Activated CD8-positive, alpha-beta memory T cell treated with anti-CD3 and anti-CD28 coated beads, Interleukin-2, amount 50 U/mL, for 1 hour (primary cell): Measurements from ENCODE around the gene HELZ2.
"Not testable (repeated sequence)": the region's sequence is repeated elsewhere in the genome, so short reads cannot be mapped to it uniquely, and the experiment has no call there.

Source experiments
- DNase-seq: peaks from one replicate; pipeline ENCODE4 v3.0.0-alpha.2; 2020; ENCODE audit errors: extremely low read depth

Gene HELZ2

DNA sequence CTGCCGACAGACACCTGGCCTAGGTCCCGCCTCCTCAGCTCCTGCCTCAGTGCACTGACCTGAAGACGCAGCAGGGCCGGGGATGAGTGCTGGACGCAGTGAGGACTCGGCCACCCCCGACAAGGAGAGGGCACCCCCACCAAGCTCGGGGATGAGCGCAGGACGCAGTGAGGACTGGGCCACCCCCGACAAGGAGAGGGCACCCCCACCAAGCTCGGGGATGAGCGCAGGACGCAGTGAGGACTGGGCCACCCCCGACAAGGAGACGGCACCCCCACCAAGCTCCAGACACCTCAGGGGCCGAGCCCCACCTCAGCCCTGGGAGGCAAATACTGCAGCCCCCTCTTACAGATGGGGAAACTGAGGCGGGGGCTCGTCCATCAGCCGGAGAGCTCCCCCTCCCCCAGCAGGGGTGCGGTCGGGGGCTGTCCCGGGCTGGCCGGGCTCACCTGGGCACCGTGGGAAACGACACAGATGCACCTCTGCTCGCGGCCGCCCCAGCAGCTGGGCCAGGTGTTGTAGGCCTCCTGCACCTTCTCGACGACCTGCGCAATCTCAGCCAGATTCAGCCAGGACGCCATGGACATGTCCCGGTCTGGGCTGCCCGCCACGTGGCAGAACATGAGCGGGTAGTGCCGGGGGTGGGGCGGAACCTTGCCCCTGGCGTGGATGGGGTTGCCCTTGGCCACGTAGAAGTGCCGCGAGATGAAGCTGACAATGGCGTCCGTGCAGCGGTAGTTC, 7.5 kb downstream of the HELZ2 start:
- no peak for DNase-seq

DNA sequence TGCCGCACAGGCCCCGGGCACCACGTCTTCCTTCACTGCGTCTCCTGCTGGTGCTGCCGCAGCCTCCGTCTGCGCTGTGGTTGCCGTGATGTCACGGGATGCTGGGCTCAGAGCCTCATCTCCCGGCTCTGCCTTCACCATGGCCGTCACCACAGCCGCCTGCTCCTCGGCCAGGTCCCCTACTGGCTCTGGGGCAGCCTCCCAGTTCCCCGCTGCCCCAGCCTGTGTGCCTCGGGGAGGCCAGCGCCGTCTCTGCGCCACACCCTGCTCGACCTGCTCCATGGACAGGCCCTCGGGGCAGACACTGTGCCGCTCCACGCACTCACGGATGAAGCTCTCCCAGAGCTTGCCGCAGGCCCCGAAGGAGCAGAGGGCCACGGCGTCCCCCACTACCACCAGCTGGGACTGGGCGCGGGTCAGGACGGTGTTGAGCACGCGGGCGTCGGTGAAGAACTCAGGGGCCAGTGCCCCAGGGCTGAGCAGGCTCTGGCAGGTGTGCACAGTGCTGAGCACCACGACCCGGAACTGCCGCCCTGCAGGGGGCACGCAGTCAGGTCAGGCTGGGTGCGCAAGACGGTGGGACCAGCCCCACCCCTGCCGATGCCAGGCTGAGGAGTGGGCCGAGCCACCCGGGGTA, 8.2 kb downstream of the HELZ2 start:
- no peak for DNase-seq

DNA sequence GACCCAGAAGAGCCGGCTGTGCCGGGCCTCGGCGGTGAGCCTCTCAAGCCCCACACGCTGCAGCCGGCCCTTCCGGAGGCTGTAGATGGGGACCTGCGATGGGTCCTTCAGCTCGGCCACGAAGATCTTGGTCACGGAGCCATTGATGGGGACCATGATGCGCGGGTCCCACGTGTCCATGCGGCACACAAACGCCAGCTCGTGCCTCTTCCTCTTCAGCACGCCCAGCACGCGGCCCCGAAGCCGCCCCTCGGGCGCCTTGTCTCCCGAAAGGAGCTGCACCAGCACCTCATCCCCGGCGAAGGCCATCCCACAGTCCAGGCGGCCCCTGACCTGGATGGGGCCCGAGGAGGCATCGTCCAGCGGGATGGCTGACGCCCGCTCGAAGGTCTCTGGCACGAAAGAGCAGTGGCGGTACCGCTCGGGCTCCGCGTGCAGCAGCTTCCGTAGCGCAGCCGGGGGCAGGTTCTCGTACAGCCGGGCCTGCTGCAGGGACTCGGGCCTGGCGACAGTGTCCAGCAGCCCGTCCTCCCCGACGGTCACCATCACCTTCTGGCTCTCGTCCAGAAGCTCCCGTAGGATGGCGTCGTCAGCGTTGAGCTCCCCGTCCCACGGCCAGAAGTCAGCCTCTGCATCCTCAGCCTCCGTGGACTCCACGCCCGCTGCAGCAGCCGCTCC, 8.9 kb downstream of the HELZ2 start:
- DNase-seq, result no peak

DNA sequence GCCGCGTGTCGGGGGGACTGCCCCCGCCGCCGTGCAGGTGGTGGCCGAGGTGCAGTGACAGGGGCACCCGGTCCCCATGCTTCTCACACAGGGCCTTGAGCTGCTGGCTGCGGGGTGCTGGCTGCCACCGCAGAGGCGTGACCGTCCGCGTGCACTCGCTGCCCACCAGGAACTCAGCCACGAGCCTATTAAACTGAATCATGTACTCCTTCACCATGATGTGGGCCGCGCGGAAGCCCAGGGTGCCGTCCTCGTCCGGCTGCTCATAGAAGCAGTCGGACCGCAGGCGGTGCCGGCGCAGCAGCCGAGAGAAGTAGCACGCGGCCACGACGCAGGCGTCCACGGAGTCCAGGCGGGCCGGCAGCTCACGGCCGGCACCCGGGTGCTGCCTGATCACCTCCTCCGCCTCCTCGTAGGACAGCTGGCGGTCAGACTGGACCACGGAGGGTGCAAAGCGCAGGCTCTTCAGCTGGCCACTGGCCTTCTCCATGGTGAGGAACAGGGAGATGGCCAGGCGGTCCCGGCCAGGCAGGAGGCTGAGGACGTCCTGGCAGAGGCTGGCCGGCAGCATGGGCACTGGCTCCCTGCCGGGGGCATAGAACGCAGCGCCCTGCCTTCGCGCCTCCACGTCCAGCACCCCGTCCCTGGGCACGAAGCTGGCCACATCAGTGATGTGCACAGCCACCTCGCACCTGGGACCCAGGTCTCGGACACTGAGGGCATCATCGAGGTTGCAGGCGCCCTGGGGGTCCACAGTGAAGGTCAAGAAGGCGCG, 9.8 kb downstream of the HELZ2 start:
- no peak for DNase-seq

DNA sequence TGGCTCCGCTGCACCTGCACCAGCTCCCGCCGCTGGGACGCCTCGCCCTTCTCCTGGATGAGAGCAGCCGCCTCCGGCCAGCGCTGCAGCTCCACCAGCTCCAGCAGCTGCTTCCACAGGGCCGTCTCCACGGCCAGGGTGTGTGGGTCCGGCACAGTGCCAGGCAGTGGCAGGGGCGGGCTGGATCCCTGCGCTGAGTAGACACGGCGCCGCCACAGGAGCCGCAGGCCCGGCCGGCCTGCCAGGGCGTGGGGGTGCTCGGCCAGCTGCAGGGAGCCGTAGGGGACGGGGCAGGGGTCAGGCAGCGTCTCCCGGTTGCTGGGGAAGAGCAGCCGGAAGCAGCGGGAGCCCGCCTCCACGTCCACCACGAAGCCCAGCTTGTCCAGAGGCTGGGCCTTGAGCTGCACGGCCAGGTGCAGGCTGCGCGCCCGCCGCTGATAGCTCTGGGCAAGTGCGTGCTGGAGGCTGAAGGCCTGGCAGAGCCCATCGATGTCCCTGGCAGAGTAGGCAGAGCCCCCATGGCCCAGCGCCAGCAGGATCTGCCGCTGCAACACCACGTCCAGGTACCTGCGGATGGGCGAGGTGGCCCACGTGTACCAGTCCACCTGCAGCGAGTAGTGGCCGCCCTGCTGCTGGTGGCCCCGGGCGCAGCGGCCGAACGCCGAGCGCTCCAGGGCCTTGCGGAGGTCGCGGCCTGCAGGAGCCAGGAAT, 10.7 kb downstream of the HELZ2 start:
- no peak for DNase-seq

DNA sequence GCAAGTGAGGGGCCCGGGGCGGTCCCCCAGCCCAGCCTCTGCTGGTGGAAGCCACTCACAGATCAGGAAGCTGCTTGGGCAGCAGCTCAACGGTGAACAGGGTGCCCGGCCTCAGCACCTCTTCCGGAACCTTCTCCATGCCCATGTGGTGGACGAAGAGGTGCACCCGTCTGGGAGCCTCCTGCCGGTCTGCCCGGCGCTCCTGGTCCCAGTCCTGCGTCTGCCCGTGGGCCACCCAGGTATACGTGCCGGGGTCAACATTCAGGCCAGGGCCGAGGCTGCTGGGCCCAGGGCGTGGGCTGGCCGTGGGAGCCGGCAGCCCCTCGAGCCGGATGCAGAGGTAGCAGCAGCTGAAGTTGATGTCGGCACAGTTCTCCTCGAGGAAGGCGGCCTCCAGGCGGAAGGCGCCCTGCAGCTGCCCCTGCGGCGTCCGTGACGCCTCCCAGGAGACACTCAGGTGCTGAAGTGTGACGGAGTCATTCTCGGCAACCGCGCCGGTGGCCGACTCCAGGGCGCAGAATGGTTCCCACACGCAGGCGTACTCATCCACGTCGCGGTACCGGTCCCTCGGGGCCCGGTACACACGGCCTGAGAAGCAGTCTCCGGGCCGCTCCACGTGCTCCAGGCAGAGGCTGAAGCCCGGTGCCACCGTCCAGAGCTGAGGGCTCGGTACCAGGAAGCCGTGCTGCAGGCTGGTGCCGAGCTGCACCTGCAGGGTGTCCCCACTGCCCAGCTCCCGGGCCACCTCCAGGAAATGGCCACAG, 11.4 kb downstream of the HELZ2 start:
- DNase-seq, result no peak

DNA sequence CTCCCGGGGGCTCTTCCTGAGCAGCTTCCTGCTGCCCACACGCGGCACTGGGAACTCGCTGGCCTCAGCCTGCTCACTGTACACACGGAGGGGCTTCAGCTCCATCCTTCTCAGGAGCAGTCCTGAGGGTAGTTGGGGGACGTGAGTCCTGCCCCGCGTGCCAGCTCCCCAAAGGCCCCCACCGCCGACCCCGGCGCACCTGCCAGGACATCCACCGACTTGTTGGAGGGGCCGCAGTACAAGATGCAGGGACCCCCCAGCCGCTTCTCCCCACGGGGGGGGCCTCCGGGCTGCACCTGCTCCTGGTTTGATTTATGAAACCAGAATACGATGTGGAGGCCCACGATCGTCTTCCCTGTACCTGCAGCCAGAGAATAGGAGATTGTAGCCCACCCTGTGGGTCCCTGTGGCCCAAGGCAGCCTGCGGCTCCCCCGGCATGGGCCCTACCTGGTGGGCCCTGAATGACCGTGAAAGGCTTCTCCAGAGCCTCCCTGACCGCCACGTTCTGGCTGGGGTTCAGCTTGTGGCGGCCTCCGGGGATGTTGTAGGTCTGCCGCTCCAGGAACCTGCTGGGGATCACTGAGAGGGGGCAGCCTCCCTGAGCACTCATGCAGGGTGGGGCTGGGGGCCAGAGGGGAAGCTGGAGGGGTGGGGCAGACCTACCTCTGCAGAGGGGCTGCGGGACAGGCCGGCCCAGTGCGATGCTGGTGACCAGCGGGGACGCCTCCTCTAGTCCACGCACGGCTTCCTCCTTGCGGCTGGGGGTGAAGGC, 12.2 kb downstream of the HELZ2 start:
- no peak for DNase-seq

DNA sequence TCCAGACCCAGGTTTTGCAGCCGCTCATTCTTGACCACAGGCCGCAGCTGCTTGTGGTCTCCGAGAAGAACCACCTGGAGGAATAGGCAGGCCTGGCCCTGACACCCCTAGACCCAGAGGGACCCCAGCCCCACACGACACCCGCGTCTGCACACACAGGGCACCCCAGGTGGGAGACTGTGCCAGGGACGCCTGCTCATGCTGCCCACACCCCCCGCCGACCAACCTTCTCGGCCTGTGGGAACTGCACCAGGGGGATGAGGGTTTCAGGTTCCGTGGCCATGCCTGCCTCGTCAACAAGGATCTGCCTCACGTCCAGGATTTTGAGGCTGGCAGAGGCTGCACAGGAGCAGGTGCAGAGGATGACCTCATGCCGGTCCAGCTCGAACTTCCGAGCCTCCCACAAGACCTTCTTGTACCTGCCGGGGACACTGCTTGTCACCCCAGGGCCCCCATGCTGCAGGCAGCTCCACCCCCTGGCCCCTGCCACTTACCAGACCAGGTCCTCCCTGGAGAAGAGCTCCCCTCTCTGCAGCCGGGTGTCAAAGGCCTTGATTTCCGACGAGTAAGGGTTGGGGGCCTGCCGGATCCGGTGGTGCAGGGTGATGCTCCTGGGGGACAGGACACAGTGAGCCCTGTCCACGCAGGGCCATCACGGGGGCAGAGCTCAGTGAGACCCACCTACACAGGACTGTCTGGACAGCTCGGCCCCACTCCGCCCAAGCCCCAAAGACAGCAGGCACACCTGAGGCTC, 13.0 kb downstream of the HELZ2 start:
- no peak for DNase-seq

DNA sequence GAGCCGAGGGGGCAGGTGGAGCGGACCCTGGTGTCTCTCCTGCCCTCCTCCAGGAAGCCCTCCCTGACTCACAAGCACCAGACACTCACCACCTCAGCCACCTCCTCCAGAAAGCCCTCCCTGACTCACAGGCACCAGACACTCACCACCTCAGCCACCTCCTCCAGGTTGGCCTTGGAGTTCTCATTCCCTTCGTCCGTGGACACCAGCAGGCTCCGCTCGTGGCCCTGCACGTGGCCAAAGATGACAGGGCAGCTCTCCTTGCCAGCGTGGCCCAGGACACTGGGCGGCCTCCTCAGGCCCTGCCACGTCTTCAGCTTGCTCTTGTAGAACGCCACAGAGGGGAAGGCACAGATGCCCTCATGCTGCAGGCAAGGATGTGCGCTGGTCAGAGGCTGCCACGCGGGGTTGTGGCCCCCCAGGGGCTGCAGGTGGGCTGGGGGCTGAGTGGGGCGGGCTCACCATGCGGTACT, 13.7 kb downstream of the HELZ2 start:
- DNase-seq, result no peak

DNA sequence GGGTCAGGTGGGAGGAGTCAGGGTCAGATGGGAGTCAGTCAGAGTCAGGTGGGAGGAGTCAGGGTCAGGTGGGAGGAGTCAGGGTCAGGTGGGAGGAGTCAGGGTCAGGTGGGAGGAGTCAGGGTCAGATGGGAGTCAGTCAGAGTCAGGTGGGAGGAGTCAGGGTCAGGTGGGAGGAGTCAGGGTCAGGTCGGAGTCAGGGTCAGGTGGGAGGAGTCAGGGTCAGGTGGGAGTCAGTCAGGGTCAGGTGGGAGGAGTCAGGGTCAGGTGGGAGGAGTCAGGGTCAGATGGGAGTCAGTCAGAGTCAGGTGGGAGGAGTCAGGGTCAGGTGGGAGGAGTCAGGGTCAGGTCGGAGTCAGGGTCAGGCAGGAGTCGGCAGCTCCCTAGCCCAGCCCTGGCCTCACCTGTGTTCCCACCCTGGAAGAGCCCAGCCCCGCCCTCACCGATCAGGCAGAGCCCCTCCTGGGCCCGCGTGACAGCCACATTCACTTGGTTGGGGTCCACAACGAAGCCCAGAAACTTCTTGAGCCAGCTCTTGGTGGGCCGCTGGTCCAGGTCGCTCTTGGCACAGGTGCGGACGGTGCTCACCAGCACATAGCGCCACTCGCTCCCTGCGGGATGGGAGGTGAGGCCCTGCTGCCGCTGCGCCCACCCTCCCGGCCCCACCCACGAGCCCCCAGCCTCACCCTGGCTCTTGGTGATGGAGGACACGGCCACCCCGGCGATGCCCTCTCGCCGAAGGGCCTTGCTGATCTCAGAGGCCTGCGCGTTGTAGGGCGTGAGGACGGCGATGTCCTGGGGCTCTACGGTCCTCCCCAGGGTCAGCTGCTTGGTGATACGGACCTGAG, 14.3 kb downstream of the HELZ2 start:
- DNase-seq, result not testable (repeated sequence)

DNA sequence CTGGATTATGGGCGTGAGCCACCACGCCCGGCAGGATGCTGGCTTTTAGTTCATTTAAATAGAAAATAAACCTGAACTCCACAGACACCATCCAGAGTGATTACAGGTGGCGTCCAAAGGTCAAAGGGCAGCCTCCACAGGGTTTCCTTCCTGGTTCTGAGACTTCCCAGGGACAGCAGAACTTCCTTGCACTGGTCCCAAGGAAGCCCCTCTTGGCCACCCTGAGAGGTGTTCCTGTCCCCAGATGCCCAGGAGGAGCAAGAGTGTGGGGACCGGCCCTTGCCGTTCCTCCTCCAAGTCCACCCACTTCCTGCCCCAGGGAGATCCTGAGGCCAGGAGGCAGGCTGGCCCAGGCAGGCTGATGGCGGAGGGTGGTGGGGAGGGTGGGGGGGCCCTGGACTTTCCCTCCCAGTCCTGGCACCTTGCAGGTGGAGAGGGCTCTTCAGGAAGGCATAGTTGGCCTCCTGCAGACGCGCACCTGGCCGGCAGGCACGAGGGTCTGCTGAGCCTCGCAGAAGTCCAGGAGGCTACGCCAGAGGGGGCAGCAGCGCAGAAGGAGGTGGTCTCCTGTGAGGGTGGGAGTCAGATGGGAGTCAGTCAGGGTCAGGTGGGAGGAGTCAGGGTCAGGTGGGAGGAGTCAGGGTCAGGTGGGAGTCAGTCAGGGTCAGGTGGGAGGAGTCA, 15.1 kb downstream of the HELZ2 start:
- no peak for DNase-seq

DNA sequence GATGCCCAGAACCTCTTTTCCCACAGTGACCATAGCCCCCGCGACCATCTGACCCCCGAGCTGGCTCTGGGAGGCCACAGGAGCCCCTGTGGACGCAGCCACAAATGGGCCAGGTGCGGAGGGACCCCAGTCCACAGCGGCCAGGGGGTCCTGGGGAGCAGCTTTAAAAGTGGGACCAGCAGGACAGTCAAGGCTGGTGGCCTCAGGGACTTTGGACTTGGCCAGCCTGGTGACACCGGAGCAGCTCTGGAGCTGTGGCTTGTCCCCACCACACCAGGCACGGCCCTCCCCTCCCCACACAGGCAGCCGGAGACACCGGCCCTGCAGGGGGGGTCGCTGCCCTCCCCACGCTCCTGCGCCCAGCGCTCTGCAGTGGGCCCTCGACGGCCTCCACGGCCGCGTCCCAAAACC, 16.6 kb downstream of the HELZ2 start:
- no peak for DNase-seq

DNA sequence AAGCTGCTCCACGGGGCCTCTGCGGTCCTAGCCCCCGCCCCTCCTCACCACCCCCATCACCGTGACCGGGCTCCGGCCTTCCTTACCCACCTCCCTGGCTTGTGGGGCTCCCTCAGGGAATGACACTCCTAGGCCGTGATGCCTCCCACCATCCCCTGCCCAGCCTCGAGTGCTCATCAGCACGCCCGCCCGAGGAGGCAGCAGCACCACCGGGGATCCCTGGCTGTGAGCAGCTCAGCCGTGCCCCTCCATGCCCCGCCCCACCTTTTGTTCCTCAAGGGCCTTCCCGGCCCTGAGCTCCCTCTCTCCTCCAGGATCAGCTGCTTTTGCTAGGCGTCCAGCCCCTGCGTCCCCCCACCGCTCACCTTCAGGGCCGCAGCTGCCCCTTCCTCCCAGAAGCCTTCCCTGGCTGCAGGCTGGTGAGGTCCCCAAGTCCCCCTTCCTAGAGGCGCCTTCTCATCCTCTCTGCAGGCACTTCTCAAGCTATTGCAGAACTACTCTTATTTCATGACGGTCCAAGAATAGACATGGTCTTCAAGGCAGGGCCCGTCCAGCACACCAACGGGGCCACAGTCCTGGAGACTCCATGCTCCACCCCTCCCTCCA, 17.1 kb downstream of the HELZ2 start:
- DNase-seq, result no peak

DNA sequence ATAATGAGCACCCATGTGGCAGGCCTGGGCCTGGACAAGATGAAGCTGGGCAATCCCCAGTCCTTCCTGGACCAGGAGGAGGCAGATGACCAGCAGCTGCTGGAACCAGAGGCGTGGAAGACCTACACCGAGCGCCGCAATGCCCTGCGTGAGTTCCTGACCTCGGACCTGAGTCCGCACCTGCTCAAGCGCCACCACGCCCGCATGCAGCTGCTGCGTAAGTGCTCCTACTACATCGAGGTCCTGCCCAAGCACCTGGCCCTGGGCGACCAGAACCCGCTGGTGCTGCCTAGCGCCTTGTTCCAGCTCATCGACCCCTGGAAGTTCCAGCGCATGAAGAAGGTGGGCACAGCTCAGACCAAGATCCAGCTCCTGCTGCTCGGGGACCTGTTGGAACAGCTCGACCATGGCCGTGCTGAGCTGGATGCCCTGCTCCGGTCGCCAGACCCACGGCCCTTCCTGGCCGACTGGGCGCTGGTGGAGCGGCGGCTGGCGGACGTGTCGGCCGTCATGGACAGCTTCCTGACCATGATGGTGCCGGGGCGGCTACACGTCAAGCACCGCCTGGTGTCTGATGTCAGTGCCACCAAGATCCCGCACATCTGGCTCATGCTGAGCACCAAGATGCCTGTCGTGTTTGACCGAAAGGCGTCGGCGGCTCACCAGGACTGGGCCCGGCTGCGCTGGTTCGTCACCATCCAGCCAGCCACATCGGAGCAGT, 18.2 kb downstream of the HELZ2 start:
- no peak for DNase-seq

DNA sequence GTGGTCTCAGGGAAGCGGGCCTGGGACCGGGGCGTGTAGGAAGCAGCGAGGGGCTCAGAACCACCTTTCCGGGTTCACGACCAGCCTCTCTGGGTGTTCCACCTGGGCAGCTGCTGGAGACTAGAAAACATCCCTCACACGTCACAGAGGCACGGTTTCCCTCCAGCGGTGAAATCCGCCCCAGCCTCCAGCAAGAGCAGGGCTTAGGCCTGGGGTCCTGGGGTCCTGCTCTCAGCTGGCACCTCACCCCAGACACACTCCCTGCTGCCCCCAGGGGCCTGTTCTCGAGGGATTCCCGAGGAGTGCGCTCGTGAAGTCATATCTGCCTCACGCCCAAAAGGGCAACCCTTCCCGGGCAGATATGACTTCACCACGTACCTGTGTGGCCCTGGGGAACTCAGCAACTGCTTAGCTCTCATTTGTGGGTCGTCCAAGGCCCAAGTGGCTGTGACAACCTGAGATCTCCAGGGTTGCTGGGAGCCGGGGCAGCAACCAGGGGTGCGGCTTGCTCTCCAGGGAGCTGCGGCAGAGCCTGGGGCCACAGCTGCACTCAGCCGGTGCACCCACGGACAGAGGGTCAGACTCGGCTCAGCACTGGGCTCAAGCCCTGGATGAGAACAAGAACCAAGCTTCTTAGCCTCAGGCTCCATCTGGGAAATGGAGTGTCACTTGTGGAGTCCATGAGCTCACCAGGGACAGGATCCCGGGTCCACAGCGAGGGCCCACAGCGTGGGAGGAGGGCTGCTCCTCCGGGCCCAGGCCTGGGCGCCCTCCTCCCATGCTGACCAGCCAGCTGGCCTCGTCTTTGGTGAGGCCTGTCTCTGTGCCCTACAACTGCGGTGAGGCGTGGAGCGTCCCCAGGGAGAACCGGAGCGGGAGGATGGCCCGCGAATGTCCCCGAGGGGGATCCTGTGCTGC, 19.4 kb downstream of the HELZ2 start:
- no peak for DNase-seq

DNA sequence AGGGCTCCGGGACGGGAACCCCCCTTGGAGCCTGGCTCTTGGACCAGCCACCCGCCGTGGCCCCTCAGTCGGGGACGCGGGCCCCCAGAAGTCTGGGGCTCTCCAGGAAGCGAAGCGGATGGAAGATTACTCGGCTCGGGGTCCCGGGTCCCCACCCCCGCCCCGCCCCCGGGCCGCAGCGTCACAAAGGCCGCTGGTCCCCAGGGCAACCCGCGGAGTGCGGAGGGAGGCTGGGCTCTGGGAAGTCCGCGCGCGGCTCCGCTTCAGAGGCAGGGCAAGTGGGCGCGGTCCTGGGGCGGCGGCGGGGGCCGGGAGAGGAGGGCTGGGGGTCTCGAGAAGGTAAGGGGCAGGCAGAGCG, 20.1 kb downstream of the HELZ2 start, which contains the start of gene FNDC11:
TSS of gene FNDC11 (plus strand) at position 227 of the 358 bp plus-strand sequence. CDS start 1,505 bp downstream, outside the sequence.
- no peak for DNase-seq
